AG08396 (cell line): ENCODE measurements around the gene DAZAP1.
"Not testable (repeated sequence)": the region's sequence is repeated elsewhere in the genome, so short reads cannot be mapped to it uniquely, and the experiment has no call there.

Experiments
- DNase-seq: peaks from one replicate; pipeline ENCODE4 v3.0.0; 2012; ENCODE audit warnings: low spot score, mixed read lengths

DAZAP1 gene

DNA sequence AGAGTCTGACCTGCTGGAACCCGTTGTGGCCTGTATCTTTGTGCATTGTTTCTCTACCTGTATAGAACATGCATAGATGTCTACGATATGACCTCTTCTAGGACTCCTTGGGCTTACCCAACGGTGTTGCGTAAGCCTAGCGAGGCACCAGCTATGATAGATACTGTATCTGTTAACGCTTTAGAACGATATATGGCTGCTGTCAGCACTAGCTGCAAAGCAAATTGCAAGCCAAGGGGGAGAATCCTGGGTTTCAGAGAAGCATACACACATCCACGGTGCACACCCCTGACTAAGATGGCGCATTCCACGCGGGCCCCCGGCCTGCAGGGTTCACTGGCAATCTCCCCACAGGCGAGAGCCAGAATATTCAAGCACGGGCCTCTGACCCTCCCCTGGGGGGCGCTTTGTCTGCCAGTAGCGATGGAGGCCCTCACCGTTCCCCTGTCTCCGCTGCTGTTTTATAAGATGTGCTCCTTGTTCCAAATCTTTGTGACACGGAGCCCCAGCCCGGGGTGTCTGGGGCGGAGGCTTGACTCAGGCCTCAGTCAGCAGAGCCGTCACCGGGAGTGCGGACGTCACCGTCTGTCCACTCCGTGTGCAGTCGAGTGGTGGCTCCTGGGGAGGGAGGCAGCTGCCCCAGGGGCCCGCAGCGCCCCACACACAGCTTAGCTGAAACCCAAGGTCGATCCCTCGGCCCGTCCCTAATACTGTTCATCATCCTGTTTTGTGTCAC lies 17.9 kb downstream of the DAZAP1 start:
- no peak for DNase-seq

DNA sequence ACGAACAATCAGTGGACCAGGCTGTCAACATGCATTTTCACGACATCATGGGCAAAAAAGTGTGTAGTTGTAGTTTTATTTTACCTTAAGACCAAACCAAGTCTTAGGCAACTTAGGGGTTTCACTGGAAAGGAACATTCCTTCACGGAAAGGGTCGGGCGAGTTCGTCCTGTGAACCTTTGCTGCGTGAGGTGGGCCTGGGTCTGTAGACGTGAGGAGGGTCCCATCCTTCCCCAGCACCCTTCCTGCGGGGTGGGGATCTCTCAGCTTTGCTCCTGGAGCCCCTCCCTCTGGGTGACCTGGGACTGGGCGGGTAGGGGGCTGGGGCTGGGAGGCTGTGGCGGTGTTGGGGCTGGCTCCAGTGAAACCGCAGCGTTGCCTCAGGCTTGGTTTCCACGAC lies 18.5 kb downstream of the DAZAP1 start:
- no peak for DNase-seq

- DNase-seq, result no peak
Observed at GRCh38 chr19:1426736-1427135, 19.4 kb downstream of the DAZAP1 start.

- DNase-seq, result no peak
Observed at GRCh38 chr19:1427221-1427920, 20.0 kb downstream of the DAZAP1 start.

DNA sequence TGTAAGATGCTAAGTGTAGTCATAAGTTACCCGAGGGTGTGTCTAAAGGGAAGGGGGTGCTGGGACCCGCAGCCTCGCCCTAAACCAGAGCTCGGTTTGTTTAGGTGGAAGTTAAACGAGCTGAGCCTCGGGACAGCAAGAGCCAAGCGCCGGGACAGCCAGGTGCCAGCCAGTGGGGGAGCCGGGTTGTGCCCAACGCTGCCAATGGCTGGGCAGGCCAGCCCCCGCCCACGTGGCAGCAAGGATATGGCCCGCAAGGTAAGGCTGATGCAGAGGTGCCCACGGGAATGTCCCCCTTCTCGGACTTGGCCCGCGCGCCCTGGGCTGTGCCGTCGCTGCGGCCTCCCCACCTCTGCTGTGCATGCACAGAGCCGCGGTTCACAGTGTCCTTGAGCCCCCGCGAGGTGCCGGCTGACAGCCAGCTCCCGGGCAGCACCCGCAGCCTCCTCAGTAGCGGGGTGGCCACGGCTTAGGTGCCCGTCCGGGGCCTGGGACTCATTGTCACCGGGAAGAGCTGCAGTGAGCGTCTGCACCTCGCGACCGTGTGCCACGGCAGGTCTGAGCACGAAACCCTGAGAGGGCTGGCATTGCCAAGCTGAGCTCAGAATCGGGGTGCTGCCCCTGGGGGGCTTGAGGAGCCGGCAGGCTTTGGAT lies 21.5 kb downstream of the DAZAP1 start:
- DNase-seq, result no peak

DNA sequence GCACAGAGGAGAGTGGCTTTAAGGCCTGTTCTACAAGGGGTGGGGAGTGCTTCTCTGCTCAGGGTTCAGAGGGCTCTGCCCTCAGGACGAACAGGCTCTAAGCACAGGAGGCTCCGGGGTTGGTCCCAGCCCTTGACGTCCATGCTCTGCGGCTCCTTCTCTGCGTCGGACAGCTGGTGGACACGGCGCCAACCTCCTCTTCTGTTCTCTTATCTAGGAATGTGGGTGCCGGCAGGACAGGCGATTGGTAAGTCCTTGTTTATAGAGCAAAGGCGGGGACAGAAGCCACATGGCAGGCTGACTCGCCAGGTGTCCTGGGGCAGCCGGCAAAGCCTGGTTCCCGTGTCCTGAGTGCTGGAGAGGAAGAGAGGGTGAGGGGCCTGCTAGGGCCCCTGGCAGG lies 22.4 kb downstream of the DAZAP1 start:
- DNase-seq, result no peak

DNA sequence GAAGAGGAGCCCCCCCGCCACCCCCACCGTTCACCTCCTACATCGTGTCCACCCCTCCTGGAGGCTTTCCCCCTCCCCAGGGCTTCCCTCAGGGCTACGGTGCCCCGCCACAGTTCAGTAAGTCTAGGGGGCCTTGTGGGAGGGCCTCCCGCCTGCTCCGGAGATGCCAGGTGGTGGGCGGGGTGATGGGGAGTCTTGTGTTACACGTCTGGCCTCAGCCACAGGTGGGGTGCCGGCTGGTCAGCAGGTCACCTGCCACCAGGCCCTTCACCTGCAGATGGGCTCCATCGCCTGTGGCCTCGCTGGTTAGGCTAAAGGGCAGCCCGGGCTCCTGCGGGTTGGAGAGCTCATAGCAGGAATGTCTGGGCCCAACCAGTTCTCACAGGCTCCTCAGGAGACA lies 22.9 kb downstream of the DAZAP1 start:
- DNase-seq, result no peak

DNA sequence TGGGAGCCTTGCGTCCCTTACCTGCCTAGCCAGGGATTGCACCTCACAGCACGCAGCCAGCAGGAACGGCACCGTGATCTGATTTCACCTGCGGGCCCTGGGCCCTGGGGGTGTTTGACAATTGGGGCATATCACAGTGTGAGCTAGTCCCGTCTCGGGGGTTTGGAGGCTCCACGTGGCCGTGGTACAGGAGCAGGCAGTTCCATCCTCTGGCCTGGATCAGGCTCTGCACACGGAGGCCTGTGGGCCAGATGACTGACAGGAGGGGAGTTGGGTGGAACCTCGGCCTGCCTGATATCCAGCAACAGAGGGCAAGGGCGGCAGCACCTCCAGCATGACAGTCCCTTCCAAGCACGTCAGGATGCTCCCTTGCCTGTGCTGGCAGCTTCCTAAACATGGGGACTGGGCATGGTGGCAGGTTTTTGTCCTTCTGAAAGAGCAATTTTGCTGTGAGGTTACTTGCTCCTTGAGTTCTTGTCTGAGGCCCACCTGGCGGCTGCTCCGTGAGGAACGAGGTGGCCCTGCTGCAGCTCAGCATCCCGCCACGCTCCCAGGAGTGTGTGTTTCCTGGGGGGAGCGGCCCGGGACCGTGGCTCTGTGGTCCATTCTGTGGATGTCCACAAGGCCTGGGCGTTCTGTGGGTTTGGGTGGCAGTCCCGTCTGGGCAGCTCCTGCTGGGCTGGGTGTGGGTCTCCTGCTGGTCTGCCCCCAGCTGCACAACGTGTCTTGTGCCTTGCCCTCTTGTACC lies 24.5 kb downstream of the DAZAP1 start:
- DNase-seq, result no peak

GRCh38 chr19:1432507-1432887 lies 25.1 kb downstream of the DAZAP1 start:
- DNase-seq, result no peak

GRCh38 chr19:1433119-1434039 lies 26.0 kb downstream of the DAZAP1 start:
- DNase-seq, result no peak

- DNase-seq, result no peak
Observed at GRCh38 chr19:1434040-1434366, 26.6 kb downstream of the DAZAP1 start.

- no peak for DNase-seq
Observed at GRCh38 chr19:1434577-1435060, 27.2 kb downstream of the DAZAP1 start.

DNA sequence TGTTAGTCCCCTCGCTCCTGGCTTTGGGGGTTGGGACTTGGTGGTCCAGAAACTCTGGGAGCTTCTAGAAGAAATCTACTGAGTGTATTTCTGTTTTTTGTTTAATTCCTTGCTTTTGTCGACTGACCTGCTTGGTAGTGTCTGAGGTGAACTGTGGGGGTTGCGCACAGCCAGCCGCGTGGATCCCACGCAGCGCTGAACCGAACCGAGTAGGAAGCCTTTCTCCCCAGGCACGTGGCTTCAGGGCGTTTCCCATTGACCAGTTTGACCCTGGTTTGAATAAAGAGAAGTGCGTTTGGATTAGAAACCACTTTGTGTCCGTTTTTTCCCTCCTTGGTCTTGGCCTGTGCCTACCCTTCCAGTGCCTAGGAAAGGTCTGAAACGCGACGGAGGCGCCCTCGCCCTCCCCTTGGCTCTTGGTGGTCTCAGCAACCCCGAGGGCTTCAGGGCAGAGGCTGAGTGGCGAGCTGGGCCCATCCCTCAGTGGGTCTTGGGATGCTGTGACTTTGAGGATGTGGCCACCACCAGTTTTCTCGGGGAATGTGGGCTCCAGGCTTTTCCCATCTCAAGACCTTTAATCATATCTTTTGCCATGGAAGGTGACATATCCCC lies 28.1 kb downstream of the DAZAP1 start:
- no peak for DNase-seq

DNA sequence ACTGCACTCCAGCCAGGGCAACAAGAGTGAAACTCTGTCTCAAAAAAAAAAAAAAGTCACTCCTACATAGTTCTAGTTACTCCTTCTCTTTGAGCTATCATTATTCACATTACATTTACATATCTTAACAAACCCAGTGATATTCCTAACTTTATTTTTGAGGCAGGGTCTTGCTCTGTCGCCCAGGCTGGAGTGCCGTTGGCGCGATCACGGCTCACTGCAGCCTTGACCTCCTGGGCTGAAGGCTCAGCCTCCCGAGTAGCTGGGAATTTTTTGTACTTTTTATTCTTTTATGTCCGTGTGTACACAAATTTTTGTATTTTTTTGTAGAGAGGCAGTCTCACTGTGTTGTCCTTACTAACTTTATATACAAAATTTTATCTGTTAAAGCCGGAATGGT lies 30.2 kb downstream of the DAZAP1 start:
- no peak for DNase-seq

GRCh38 chr19:1438035-1438932 lies 30.9 kb downstream of the DAZAP1 start, which contains the start of gene RPS15:
TSS of gene RPS15 (plus strand) at chr19:1438396. CDS start at chr19:1438426, 30 bp downstream.
- DNase-seq, result peak; percentile 98

DNA sequence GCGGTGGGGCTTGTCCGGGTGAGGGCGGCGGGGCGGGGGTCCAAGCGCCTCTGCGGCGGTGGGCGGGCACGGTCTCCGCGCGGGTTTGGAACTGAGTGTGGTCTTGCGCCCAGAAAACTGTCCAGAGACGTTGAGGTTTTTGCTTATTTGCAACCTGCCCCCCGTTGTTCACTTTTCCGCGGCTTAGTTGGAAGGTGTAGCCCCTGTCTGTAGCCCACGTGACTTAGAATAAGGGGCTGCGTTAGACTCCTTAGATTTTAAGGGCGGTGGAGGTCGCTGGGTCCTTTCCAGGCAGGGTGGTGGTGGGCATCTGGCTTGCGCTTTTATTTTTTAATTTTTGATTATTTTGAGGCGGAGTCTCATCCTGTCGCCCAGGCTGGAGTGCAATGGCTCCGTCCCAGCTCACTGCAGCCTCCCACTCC lies 31.6 kb downstream of the DAZAP1 start:
- no peak for DNase-seq

DNA sequence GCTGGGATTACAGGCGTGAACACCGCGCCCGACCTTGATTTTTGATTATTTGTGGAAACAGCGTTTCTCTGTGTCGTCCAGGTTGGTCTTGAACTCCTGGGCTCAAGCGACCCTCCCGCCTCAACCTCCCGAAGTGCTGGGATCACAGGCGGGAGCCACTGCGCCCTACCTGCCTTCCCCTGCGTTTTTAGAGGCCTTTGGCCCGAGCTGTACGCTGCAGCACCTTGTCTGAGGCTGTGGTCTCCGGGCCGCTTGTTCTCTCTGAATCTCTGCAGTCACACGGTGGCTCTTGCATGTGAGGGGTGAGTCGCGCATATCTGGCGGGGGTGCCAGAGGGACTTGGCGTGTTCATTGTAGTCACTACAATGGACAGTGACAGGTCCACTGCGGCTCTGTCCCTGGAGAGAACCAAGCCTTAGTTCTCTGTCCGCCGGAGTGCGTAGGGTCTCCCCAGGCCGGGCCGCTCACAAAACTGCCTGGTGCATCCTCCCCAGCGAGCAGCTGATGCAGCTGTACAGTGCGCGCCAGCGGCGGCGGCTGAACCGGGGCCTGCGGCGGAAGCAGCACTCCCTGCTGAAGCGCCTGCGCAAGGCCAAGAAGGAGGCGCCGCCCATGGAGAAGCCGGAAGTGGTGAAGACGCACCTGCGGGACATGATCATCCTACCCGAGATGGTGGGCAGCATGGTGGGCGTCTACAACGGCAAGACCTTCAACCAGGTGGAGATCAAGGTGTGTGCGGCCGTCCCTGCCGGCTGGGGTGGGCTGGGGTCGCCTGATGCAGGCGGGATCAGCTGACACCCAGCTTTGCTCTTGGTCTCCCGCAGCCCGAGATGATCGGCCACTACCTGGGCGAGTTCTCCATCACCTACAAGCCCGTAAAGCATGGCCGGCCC lies 32.4 kb downstream of the DAZAP1 start:
- DNase-seq, result not testable (repeated sequence)

- no peak for DNase-seq
Observed at GRCh38 chr19:1440418-1440801, 33.0 kb downstream of the DAZAP1 start.

DNA sequence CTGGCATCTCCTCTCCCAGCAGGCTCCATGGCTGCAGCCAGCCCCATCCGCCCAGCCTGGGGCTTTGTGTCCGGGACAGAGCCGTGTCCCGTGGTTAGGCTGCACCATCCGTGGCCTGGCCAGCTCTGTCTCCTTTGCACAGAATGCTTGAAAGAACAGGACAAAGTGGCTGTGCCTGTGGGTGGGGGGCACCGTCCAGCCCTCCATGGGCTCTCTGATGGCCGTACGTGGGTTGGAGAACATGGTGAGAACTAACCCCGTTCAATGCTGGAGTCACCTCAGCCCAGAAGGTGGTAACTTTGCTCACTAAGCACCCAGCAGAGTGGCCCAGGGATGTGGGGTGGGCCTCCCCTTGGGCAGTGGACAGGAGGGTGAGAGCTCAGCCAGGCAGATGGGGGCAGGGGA lies 33.6 kb downstream of the DAZAP1 start:
- DNase-seq, result no peak
